Activated CD4-positive, CD25-positive, alpha-beta regulatory T cell treated with anti-CD3 and anti-CD28 coated beads, Interleukin-2, amount 50 U/mL, for 72 hours (primary cell): ENCODE measurements around the gene CRACR2A.

Source experiments
- DNase-seq: peaks from one replicate; pipeline ENCODE4 v3.0.0; 2021

CRACR2A gene

GRCh38 chr12:3680919-3681594, 71.9 kb downstream of the CRACR2A start:
- no peak for DNase-seq

DNA sequence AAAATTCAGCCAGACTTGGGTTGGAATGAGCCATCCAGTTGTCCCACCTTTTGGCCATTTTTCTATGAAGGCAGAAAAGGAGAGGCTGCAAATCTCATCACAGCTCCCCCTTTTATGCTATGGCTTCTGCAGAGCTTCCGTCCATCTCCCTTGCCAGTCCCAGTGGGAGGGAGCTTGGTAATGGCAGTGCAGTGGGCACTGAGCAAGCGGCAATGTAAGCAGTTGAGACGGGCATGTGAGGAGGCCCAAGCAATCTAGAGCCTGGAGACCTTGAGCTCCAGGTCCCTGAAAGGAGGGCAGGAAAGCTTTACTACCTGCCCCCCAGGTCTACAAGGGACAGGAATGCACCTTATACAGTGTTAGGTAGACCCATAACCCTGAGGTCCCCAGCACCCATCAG, 73.1 kb downstream of the CRACR2A start:
- no peak for DNase-seq

- no peak for DNase-seq
Observed at GRCh38 chr12:3677609-3678008, 75.3 kb downstream of the CRACR2A start.

DNA sequence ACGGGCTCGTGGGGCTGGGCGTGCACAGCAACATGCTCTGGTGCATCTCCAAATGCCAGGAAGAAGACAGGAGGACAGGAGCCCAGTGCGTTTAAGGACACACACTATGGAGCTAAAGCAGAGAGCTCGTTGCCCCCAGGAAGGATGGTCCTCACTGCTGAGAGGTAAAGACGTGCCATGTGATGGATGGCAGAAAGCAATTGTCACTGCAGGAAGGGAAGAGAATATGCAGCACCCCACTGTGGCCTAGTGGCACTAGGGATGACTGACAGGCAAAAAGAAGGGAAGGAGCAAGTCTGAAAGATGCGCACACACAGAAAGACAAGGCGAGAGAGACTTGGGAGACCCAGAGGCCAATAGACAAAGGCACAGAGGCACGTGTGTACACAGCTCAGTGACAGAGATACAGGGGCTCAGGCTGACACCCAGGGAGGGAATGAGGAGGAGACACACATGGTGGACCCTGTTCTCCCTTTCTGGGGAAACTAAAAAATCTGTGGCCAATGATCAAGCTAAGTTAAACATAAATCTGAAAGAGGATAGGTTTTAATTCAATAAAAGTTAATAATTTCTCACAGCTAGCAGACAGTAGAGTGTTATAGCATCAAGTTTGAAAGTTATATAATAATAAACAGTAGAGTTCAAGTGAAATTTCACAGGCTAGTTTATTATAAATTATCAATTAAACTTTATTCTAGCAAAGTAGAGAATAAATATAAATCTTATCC, 78.8 kb downstream of the CRACR2A start:
- DNase-seq: no peak

DNA sequence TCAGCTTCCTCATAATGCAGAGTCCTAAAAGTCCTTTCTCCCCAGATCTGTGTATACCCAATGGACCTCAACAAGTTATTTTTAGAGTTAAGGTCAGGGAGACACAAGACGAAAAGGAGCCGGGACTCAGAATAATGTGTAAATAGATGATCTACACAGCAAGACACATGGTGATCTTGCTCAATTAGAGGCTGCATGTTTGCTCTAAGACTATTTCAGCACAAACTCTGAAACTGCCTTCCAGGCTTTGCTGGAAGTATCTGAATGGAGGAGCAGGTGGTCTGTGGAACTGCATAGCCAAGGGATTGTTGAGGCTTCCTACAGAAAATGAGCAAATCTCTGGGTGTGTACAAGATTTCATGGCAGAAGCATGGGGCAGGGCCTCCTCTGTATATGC, 80.8 kb downstream of the CRACR2A start:
- no peak for DNase-seq

GRCh38 chr12:3671330-3672112, 81.4 kb downstream of the CRACR2A start:
- DNase-seq: no peak

- no peak for DNase-seq
Observed at GRCh38 chr12:3670083-3670620, 82.8 kb downstream of the CRACR2A start.

- DNase-seq: no peak
Observed at GRCh38 chr12:3669594-3669993, 83.3 kb downstream of the CRACR2A start.

DNA sequence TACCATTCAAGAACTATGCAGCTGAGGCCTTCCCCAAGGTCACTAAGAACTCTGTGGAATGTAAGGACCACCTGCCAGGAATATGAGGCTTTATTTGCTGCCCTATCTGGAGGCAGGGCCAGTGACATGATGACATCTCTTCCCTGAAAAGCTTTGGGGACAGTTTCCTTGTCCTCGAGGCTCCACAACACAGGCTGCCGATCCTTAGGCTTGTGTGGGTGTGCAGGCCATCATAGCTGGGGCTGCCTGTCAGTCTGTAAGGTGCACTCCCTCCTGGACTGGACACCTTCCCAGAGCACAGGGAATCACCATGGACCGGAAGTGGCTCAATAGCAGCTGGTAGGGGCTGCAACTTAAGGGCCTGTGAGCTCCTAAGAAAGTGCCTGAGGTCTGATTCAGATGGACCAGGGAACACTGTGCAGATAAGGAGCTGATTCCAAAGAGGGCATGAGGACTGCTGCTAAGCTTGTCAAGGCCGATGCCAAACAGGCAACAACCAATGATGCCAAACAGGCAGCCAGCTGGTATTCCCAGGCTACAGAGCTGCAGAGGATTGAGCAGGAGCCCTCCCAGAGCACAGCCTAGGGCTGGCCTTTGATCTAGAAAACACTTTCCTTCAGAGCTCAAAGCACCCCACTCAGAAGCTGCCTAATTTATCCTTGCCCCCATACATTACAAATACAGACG, 84.3 kb downstream of the CRACR2A start:
- no peak for DNase-seq

DNA sequence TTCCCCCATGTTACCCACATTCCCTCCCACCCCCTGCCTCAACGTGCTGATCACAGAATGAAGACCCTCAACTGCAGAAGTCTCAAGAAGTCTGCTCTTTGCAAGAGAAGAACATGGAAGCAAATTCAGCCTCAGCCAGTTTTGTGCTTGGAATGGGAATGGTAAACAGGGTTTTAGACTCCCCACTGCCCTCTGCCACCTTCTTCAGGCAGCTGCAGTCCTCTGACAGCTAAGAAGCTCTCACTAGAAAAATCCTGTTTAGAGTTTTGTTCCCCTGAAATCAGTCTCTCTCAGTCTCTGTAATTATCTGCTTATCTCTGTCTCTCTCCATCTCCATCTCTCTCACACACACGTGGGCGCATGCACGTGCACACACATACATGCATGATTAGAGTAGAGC, 85.4 kb downstream of the CRACR2A start:
- no peak for DNase-seq

DNA sequence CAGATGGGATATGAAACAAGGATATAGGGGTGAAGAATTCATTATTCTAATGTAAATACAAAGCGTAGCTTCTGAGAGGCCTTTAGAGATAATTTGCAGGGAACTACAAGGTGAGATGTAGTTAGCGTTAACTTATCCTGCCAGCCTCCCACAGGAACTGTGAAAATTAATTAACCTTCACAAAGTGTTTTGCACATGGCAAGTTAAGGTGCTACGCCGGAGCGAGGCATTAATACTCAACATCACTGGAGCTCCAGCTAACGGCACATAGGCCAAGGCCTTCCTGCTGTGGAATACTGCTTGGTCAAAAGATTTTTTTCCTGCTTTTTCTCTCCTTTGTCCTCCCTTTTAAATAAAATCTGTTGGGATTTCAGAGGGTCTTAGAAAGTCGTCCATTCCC, 86.5 kb downstream of the CRACR2A start:
- DNase-seq: no peak

GRCh38 chr12:3662521-3662921, 90.4 kb downstream of the CRACR2A start:
- no peak for DNase-seq

- no peak for DNase-seq
Observed at GRCh38 chr12:3661028-3661427, 91.9 kb downstream of the CRACR2A start.

- DNase-seq: no peak
Observed at GRCh38 chr12:3658327-3659163, 94.4 kb downstream of the CRACR2A start.

- no peak for DNase-seq
Observed at GRCh38 chr12:3656946-3657622, 95.8 kb downstream of the CRACR2A start.

DNA sequence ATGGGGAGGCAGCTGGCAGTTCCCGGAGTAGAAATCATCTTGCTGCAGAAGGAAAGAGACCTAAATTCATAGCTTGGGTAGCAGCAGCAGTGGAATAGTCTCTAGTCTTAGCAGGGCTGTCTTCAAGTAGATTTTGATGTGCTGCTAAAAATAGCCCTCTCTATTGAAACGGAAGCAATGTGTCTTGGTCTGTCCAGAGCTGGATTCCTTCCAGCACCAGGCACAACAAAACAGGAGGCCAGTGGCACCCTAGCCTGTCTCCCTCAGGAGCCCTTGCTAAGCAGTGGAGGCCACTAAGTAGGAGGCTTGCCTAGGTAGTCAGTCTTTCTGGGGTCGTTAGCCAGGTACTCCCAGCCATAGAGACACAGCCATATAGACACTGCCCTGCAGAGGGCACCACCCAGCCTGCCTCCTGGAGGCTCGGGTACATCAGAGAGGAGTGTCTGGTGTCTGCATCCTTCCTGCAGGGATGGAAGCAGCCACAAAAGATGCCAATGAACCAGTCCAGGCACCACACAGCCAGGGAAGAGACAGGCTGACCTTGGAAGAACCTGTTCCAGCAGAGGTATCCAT, 97.5 kb downstream of the CRACR2A start:
- DNase-seq: no peak

- no peak for DNase-seq
Observed at GRCh38 chr12:3651585-3652424, 101.1 kb downstream of the CRACR2A start.

- no peak for DNase-seq
Observed at GRCh38 chr12:3647504-3647903, 105.4 kb downstream of the CRACR2A start.

DNA sequence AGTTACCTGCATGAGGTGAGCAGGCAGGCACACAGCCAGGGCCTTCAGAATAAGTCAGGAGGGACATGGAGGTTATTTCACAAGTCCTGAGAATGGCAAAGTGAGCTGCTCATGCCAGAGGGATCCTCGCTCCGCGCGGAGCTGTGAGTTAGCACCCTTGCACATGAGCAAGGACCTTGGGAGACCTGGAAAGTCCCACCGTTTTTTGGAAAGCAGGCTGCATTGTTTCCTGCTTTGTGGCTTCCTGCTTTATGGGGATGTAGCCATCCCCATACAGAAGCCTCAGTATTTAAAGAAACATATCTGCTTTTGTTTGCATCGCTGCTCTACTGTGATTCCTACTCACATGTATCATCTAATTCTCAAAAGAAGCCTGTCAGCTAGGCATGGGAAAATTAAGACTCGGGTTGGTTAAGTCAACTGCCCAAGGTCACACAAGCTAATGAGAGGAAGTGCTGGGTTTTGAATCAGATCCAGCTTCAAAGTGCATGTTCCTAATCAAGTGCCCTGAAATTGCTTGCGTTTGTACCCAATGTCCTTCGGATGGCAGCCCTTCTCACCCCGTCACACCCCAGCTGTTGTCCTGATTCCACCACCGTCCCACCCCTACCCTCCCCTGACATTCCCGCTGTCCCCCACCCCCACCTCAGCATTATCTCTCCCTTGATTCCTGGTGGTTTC, 106.2 kb downstream of the CRACR2A start:
- DNase-seq: no peak

- DNase-seq: no peak
Observed at GRCh38 chr12:3645091-3645490, 107.8 kb downstream of the CRACR2A start.
